Skeletal muscle tissue (tissue), 4 donors: ENCODE results near the gene SYCP1. TPM values are rescaled to one million over a fixed set of nuclear protein-coding genes. Genes with fewer than 3 reads are reported as not detected.

Experiments used
- H3K27ac ChIP-seq: one replicate; pipeline ENCODE4 v1.7.0; 2013; ENCODE audit warnings: mild to moderate bottlenecking, low read depth, low read length, inconsistent platforms
- H3K27me3 ChIP-seq, 3 donors: one replicate each; pipeline ENCODE4 v1.7.0; 2013; ENCODE audit warnings: low read length in 3 of 3; ENCODE audit not compliant: control insufficient read depth in 3 of 3, insufficient read depth in 3 of 3
- H3K36me3 ChIP-seq, 3 donors: one replicate each; pipeline ENCODE4 v1.7.0; 2013; ENCODE audit warnings: low read length in 3 of 3; ENCODE audit not compliant: control insufficient read depth in 3 of 3, insufficient read depth in 3 of 3
- H3K4me1 ChIP-seq, 3 donors: one replicate each; pipeline ENCODE4 v1.7.0; 2013; ENCODE audit warnings: low read length in 3 of 3, mild to moderate bottlenecking in 3 of 3; ENCODE audit not compliant: control insufficient read depth in 3 of 3, insufficient read depth in 3 of 3
- H3K4me3 ChIP-seq, 3 donors: one replicate each; pipeline ENCODE4 v1.7.0; 2013; ENCODE audit warnings: low read length in 3 of 3
- H3K9ac ChIP-seq, 3 donors: one replicate each; pipeline ENCODE4 v1.7.0; 2013; ENCODE audit warnings: low read length in 3 of 3, mild to moderate bottlenecking in 3 of 3, moderate library complexity in 2 of 3, low read depth in 1 of 3
- H3K9me3 ChIP-seq, 3 donors: one replicate each; pipeline ENCODE4 v1.7.0; 2013; ENCODE audit warnings: low read length in 3 of 3; ENCODE audit not compliant: control insufficient read depth in 3 of 3
- total RNA-seq: library from RNA; depleted of rRNA; stranded (reverse); fragments of >200 nt; gene quantifications from one replicate; pipeline ENCODE4 v1.2.3, GENCODE V29; 2014
- donor health status: Osteomylitis.

Gene SYCP1
- total RNA-seq, 1 donor from 2014 or later, result not detected

DNA sequence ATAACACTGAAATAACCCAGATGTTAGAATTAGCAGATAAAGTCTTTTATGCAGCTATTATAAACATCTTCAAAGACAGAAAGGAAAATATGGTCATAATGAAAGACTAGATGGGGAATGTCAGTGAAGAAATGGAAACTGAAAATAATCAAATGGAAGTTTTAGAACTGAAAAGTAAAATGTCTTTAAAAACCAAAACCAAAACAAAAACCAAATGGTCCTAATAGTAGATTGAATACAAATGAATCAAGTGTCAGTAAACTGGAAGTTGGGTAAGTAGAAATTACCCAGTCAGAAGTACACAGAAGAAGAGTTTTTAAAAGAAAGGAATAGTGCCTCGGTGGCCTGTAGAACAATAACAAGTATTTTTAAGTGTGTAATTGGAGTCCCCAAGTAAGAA lies 72.7 kb downstream of the SYCP1 start:
- no peak overlapping the region for H3K27ac ChIP-seq

GRCh38 chr1:114956570-114956969 lies 101.9 kb downstream of the SYCP1 start:
- no peak overlapping the region for H3K27ac ChIP-seq
- no peaks in the 10 kb centered on the region for H3K4me1 ChIP-seq
- no peak overlapping the region for H3K4me3 ChIP-seq
- no peaks in the 10 kb centered on the region for H3K36me3 ChIP-seq
- H3K9ac ChIP-seq, result no peak overlapping the region
- H3K27me3 ChIP-seq, result peaks cover 0 to 3% (median 0%) of the 10 kb centered on the region in 3 donors
- H3K9me3 ChIP-seq, result no peaks in the 10 kb centered on the region

More for the DNA sequence above, 72.7 kb downstream of the SYCP1 start:
- H3K27me3 ChIP-seq, result no peaks in the 10 kb centered on the region
- no peak overlapping the region for H3K4me3 ChIP-seq
- no peaks in the 10 kb centered on the region for H3K4me1 ChIP-seq
- no peak overlapping the region for H3K9ac ChIP-seq
- H3K9me3 ChIP-seq, result peaks cover 0 to 3% (median 0%) of the 10 kb centered on the region in 3 donors
- H3K36me3 ChIP-seq, result no peaks in the 10 kb centered on the region

GRCh38 chr1:114959423-114959822 lies 104.8 kb downstream of the SYCP1 start:
- H3K4me1 ChIP-seq, result no peaks in the 10 kb centered on the region
- no peaks in the 10 kb centered on the region for H3K9me3 ChIP-seq

DNA sequence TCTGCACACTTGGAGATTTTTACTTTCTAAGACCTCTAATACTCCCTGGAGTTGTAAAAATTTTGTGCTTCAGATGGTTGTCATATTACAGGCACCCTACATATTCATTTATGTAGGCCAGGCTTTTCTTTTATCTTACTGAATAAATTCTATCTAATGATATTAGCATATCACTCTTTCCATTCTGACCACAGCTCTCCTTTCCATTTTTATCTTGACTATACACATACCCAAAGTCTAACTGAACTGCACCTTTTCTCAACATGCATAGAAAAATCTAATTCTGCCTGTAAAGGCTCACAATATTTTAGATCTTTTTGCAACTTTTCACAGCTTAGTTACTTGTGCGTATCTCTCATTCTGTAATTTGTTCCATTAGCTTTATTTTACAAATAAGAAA lies 122.2 kb downstream of the SYCP1 start:
- Histone ChIP-seq H3K9me3 (peaks cover 0 to 3% (median 0%) of the 10 kb centered on the region in 3 donors), H3K4me1 (no peaks in the 10 kb centered on the region), H3K27ac (no peak overlapping the region), H3K9ac (no peak overlapping the region), H3K27me3 (no peaks in the 10 kb centered on the region), H3K36me3 (no peaks in the 10 kb centered on the region), H3K4me3 (no peak overlapping the region)

More at GRCh38 chr1:114959423-114959822, 104.8 kb downstream of the SYCP1 start:
- H3K9ac ChIP-seq, result no peak overlapping the region
- no peak overlapping the region for H3K27ac ChIP-seq
- H3K4me3 ChIP-seq, result no peak overlapping the region
- H3K36me3 ChIP-seq, result no peaks in the 10 kb centered on the region
- peaks cover 0 to 3% (median 0%) of the 10 kb centered on the region in 3 donors for H3K27me3 ChIP-seq

GRCh38 chr1:114979278-114979891 lies 124.7 kb downstream of the SYCP1 start:
- no peaks in the 10 kb centered on the region for H3K27me3 ChIP-seq
- H3K9me3 ChIP-seq, result peaks cover 0 to 4% (median 3%) of the 10 kb centered on the region in 3 donors
- H3K27ac ChIP-seq, result no peak overlapping the region

GRCh38 chr1:114982251-114982650 lies 127.6 kb downstream of the SYCP1 start:
- no peak overlapping the region for H3K4me3 ChIP-seq
- no peak overlapping the region for H3K27ac ChIP-seq
- no peaks in the 10 kb centered on the region for H3K36me3 ChIP-seq
- H3K4me1 ChIP-seq, result no peaks in the 10 kb centered on the region
- no peaks in the 10 kb centered on the region for H3K27me3 ChIP-seq
- peaks cover 0 to 4% (median 3%) of the 10 kb centered on the region in 3 donors for H3K9me3 ChIP-seq
- no peak overlapping the region for H3K9ac ChIP-seq

More at GRCh38 chr1:114979278-114979891, 124.7 kb downstream of the SYCP1 start:
- no peak overlapping the region for H3K9ac ChIP-seq
- no peaks in the 10 kb centered on the region for H3K4me1 ChIP-seq
- no peaks in the 10 kb centered on the region for H3K36me3 ChIP-seq
- H3K4me3 ChIP-seq, result no peak overlapping the region

- peaks cover 0 to 8% (median 3%) of the 10 kb centered on the region in 3 donors for H3K9me3 ChIP-seq
Measured at GRCh38 chr1:114986286-114986685, 131.6 kb downstream of the SYCP1 start.

DNA sequence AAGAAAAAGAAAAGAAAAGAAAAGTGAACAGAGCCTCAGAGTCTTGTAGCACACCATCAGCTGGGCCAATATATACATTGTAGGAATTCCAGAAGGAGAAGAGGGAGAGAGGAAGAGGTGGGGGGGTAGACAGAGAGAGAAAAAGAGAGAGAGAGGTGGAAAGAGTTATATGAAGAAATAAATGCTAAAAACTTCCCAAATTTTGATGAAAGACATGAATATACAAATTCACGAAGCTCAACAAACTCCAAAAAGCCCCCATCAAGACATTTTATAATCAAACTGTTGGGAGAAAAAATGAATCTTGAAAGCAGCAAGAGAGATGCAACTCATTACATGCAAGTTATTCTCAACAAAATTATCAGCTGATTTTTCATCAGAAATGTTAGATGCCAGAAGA lies 133.4 kb downstream of the SYCP1 start:
- Histone ChIP-seq H3K9ac (no peak overlapping the region), H3K27me3 (no peaks in the 10 kb centered on the region), H3K9me3 (peaks cover 0 to 4% (median 0%) of the 10 kb centered on the region in 3 donors), H3K4me3 (no peak overlapping the region), H3K36me3 (no peaks in the 10 kb centered on the region), H3K4me1 (no peaks in the 10 kb centered on the region), H3K27ac (no peak overlapping the region)

More at GRCh38 chr1:114986286-114986685, 131.6 kb downstream of the SYCP1 start:
- Histone ChIP-seq H3K4me1 (no peaks in the 10 kb centered on the region), H3K27ac (no peak overlapping the region), H3K27me3 (no peaks in the 10 kb centered on the region), H3K36me3 (no peaks in the 10 kb centered on the region), H3K9ac (no peak overlapping the region), H3K4me3 (no peak overlapping the region)

GRCh38 chr1:114997510-114998289 lies 143.0 kb downstream of the SYCP1 start:
- Histone ChIP-seq H3K4me1 (no peaks in the 10 kb centered on the region), H3K27ac (no peak overlapping the region), H3K9ac (no peak overlapping the region), H3K27me3 (no peaks in the 10 kb centered on the region), H3K36me3 (no peaks in the 10 kb centered on the region), H3K4me3 (no peak overlapping the region), H3K9me3 (no peaks in the 10 kb centered on the region)

DNA sequence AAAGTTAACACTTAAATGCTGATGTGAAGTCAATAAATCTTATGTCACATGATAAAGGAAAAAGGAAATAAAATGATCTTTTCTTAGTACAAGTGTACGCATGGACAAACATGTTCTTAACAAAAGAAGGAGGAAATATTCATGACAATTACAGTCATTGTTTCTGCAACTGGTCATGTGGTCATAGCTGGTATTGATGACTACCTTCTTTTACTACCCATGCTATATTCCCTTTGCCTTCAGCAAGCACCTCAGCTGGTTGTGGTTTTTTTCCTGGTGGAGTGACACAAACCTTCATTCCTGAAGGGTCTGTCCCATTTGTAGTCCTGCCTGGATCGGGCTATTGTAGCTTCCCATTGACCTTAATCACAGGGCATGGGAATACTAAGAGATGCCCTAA lies 151.5 kb downstream of the SYCP1 start:
- Histone ChIP-seq H3K9me3 (no peaks in the 10 kb centered on the region), H3K4me3 (no peak overlapping the region), H3K36me3 (no peaks in the 10 kb centered on the region), H3K27ac (no peak overlapping the region), H3K9ac (no peak overlapping the region), H3K27me3 (no peaks in the 10 kb centered on the region), H3K4me1 (no peaks in the 10 kb centered on the region)
